DMS114 treated with DMSO at 0.1 percent for 48 hours (cell line): ENCODE results near the gene SNX4.
"Not testable (repeated sequence)": the region's sequence is repeated elsewhere in the genome, so short reads cannot be mapped to it uniquely, and the experiment has no call there.

Source experiments
- DNase-seq: peaks from one replicate; lab custom pipeline; 2025; ENCODE audit not compliant: unreplicated experiment; lab: John Stamatoyannopoulos, UW

The SNX4 gene

DNA sequence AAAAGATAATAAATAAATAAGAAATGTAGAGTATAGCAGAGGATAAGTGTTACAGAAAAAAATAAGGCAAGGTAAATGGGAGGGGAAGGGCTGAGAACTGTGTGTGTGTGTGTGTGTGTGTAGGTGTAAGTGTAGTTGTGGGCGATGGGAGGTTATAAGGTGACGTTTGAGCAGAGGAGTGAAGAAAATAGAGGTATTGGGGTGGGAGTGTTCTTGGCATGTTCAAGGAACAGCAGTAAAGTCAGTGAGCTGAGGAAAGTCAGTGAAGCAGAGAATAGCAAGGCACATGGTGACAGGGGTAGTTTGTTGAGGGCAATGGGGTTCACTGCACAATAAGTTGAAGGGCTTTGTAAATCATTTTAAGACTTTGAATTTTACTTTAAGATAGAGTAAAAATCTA is 113.9 kb downstream of the SNX4 start:
- DNase-seq, result no peak

DNA sequence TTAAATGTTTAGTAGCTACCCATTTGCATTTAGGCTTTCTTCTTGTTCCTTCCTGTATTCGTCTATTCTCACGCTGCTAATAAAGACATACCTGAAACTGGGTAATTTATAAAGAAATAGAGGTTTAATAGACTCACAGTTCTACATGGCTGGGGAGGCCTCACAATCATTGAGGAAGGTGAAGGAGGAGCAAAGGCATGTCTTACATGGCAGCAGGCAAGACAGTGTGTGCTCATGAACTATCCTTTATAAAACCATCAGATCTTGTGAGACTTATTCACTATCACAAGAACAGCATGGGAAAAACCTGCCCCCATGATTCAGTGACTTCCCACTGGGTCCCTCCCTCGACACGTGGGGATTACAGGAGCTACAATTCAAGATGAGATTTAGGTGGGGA is 114.5 kb downstream of the SNX4 start:
- not testable (repeated sequence) for DNase-seq

- DNase-seq, result no peak
These were observed 116.2 kb downstream of the SNX4 start for GRCh38 chr3:125403789-125404188.

DNA sequence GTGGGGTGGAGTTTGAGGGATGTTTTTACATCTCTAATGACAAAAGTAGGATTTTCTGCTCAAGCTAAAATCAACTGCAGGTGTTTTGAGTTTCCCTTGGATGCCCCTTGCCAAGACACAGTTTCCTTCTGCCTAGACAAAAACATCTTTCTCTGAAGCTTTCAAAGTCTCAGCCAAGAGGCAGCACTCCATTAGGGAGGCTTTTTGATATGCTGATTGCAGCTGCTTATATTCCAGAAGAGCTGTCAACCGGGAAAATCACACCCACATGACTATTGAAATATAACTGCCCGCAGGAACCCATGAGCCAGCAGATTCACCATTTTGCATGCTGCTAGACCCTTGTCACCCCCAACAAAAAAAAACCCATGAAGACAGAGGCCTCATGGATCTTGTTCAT is 117.4 kb downstream of the SNX4 start:
- no peak for DNase-seq

DNA sequence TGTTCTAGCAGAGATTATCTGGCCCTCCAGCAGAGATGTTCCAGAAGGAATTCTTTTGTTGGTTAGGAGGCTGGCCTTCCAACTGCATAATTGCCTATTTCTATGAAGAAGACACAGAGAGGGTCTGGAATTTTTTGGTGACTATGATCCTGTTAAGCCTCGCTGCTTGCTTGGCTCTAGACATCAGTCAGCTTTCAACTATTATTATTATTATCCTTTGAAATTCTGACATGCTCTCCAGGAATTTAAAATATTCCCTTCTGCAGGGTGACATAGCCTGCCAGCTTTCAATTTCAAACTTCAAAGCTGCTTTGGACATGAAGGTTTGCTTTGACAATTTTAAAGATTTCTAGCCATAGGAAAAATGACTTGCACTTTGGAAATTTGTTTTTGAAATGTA is 118.6 kb downstream of the SNX4 start:
- no peak for DNase-seq

DNA sequence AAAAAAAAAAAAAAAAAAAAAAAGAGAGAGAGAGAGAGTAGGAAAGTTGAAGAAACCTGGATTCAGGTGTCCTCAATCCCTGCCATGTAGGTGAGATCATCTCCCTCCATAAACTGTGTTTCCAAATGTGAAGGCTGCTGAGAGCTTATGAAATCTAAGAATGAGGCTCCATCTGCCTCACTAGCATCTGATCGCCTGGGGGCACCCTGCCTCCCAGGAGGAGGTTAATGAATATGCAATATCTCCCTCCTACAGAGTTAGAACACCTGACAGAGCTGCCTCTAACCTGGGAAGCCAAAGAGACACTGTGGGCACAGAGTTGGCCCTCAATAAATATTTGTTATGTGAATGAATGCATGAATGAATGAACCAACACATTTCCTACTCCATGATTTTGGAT is 121.0 kb downstream of the SNX4 start:
- DNase-seq, result no peak
